Keratinocyte (primary cell): ENCODE results near the gene OCIAD2.

ENCODE experiments used
- CTCF ChIP-seq, 3 experiments: IDR thresholded peaks in 1 of 3; conservative IDR thresholded peaks in 1 of 3; optimal IDR thresholded peaks in 1 of 3; 2 replicates in 2 of 3; 3 replicates in 1 of 3; pipeline versions ENCODE3 to v1.5.1; 2011; ENCODE audit warnings: low read length in 3 of 3, mild to moderate bottlenecking in 3 of 3, moderate library complexity in 2 of 3, control low read depth in 1 of 3, inconsistent platforms in 1 of 3; ENCODE audit not compliant: insufficient read depth in 2 of 3; ENCODE audit errors: extremely low read depth in 1 of 3
- EZH2 ChIP-seq: IDR thresholded peaks from one replicate; pipeline ENCODE4 v1.6.1; 2012; ENCODE audit warnings: inconsistent platforms, mild to moderate bottlenecking, low read length, moderate library complexity

- TF ChIP-seq CTCF (optimal IDR thresholded peaks at IDR 0.05 in 1 of 3, IDR thresholded peaks at IDR 0.05 in 1 of 3, conservative IDR thresholded peaks at IDR 0.05 in 1 of 3; ENCODE audit: extremely low read depth in 1 of 3, insufficient read depth in 2 of 3, low read length in 3 of 3) (no peak), EZH2 (no peak)
Observed at GRCh38 chr4:48844843-48845242, 61.7 kb downstream of the OCIAD2 start.
